Activated T-cell treated with anti-CD3 and anti-CD28 coated beads, Interleukin-2, amount 50 U/mL, for 48 hours (primary cell): ENCODE measurements around the gene BCO1.

Source experiments
- DNase-seq, 2 experiments: peaks; one replicate each; pipeline ENCODE4 v3.0.0-alpha.2; 2020

The BCO1 gene

DNA sequence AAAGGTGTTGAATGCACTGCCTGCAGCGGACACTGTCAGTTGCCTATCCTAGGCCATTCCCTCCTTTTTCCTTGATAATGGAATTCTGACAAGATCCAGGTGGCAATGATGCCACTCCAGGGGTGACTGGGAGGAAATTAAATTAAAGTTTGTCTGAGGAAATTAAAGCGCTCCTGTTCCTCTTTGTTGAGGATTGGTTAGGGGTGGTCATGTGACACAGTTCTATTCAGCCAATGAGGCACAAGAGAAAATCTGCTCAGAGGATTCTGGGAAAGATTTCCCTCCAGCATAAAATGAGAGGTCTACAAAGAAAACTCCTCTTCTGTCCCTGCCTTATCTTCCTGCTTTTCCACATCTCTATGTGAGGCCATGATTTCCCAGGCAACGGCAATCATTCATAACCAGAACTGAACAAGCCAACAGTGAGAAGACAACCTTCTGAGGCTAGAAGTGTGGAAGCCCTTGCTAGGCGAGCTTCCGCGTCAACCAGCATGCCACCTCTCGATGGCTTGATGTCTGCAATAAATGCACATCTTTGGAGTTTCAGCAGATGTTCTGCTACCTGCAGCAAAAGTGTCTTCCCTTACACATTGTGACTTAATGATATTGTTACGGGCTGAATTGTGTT is 5.6 kb upstream of the BCO1 start:
- no peak for DNase-seq

DNA sequence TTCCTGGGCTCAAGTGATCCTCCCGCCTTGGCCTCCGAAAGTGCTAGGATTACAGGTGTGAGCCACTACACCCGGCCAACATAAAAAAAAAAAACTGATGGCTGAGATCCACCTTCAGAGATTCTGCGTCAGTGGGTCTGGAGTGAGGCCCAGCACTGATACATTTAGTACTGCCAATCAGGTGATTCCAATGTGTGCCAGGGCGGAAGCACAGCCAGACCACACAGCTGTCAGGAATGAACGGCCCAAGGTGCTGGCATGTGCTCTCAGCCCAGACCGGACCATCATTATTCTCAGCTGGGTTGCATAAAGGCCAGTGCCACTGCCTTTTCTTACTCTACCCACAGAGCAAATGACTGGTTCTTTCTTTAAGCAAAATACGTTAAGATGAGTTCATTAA is 1.2 kb upstream of the BCO1 start:
- no peak for DNase-seq

DNA sequence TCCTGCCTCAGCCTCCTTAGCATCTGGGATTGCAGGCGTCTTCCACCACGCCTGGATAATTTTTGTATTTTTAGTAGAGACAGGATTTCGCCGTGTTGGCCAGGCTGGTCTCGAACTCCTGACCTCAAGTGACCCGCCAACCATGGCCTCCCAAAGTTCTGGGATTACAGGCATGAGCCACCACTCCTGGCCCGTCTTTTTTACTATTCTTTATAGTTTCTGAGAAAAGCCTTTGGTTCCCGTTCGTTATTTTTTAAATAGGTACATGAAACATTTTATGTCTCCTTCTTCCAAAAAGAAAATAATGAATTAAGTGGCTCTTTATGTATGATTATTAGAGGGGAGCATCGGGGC is 570 bp upstream of the BCO1 start:
- no peak for DNase-seq

DNA sequence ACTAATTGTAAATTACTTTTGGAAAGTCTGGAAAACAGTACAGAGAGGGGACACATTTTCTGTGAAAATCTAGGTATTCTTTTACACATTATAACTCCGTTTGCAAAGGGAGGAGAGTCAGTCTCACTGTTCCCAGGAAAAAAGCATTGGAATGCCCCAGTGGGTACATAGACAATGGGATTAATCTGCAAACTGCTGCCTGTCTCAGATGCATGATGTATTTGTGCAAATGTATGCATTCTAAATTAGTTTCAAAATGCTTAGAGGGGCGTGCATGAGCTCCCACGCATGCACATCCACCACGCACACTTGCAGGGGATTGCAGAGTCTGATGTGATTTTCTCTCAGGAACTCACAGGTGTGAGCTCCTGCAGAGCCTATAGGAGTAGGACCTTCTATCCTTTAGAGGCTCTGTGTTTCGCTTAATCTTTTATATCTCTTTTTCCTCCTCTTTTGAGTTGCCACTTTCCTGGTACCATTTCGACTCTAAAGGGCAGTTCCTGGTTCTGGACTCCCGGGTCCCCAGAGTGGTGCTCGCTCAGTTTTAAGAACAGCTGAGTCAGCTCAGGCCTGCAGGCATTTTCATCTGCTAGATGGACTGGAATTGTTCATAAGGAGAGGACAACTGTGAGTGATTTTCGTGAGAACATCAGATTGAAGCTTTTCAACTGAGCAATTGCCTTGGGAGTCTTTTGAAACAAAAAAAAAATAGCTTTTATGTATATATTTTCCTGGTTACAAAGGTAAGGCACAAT is 1.1 kb downstream of the BCO1 start:
- DNase-seq, result no peak

- no peak for DNase-seq
Measured at GRCh38 chr16:81241706-81242105, 3.2 kb downstream of the BCO1 start.

- no peak for DNase-seq
Measured at GRCh38 chr16:81242977-81243618, 4.6 kb downstream of the BCO1 start.

DNA sequence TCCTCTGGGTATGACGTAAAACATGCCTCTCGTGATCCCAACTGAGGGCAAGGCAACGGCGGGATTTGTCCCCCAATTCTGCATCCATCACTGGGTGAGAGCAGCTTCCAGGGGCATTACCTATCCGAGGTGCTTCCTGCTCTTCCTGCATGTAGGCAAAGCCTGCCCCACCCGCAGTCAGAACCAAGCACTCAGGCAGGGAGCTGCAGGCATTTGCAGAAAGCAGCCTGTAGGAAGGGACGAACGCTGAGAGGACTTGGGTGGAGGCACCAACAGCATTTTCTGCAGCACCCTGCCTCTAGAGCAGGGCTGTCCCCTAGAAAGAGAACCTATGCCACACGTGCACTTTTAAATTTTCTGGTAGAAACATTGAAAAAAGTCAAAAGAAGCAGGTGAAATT is 5.5 kb downstream of the BCO1 start:
- DNase-seq, result no peak

DNA sequence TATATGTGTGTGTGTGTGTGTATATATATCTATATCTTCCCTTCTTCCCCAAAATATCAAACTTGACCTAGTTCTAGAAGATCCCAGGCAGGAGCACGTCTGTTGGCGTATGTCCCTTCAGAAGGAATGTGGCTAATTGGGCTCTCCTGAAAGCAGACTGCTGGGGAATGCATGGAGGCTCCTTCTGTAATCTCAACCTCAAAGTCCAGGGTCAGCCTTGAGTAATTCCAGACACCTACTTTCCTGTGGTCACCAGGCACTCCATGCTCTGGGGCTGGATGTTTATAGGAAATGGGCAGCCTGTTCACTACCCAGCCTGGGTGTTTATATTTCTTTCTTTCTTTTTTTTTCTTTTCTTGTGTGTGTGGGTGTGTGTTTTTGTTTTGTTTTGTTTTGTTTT is 13.4 kb downstream of the BCO1 start:
- DNase-seq, result no peak

DNA sequence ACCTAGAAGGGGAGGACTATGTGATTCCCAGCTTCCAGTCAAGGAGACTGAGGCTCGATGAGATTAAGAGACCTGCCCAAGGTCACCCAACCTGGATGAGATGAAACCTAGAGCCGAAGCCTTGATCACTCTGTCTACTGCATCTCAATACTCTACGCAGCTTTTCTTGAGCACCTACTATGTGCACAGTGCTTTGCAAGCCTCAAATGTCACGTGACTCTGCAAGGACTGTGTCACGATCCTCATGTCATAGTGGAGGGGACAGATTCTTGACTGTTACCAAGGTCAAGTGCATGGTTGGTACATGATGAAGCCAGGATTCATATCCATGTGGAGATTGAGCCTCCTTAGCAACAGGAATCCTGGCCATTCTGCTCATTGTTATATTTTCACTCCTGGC is 14.7 kb downstream of the BCO1 start:
- no peak for DNase-seq

- DNase-seq, result no peak
Measured at GRCh38 chr16:81254922-81255526, 16.5 kb downstream of the BCO1 start.

GRCh38 chr16:81259916-81260315 is 21.4 kb downstream of the BCO1 start:
- no peak for DNase-seq

- peak; percentile 38 to 42 for DNase-seq
Measured at GRCh38 chr16:81261049-81261648, 22.7 kb downstream of the BCO1 start.

DNA sequence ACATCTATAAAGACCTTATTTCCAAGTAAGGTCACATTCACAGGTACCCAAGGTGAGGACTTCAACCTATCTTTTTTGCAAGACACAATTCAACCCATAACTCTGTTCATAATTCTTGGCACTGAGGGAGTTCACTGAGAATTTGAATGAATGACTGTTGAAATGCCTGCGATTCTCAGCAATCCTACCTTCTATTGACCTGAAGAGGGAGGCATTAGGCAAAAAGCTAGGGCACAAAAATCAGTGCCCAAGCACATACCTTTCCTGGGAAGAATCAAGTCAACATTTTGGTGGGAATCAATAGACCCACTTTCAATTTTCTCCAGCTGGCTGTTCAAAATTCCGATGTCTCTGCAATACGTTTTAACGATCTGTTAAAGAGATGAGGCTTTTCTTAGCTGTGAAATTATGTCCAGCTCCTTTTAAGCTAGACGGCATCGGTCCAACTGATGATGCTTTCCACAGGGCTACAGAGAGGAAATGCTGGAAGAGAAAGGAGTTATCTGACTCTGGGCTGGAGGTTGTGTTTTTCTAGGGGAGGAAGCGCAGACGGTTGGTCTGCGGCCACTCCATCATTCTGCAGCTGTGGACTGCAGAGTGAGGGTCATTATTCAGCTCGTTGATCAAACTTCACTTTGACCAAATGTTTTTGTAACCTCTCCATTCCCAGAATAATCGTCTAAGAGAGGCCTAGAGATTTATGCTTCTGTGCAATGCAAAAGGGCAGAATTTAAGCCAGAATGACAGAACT is 25.2 kb downstream of the BCO1 start:
- no peak for DNase-seq

GRCh38 chr16:81264386-81264785 is 25.9 kb downstream of the BCO1 start:
- DNase-seq, result no peak

DNA sequence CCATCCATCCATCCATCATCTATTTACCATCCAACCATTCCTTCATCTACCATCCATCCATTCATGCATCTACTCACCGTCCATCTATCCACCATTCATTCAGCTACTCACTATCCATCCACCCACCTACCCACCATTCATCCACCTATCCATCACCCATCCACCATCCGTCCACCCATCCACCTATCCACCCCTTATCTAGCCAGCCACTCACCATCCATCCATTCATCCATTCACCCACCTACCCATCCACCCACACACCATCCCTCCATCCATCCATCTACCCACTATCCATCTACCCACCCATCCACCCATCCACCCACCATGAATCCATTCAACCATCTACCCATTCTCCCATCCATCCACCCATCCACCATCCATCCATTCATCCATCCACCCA is 26.6 kb downstream of the BCO1 start:
- DNase-seq, result no peak

GRCh38 chr16:81265658-81266451 is 27.4 kb downstream of the BCO1 start:
- no peak for DNase-seq

DNA sequence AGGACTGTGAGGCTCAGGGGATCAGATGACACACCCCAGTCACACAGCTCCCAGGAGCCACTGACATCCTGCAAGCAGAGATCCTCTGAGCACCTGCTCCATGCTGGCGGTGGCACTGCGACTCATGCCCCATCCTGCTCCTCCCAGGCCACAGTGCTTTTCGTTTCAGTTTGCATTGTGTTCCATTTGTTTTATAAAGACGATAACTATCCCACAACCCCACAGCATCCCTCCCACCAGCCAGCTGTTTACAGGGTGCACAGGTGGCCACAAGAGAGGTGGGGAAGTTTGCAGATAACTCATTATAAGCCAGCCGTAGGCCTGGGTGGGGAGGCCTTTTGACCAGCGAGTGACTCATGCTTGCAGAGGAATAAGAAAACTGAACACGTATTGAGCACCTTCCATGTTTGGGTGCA is 28.2 kb downstream of the BCO1 start:
- DNase-seq, result peak; percentile 27 to 29

DNA sequence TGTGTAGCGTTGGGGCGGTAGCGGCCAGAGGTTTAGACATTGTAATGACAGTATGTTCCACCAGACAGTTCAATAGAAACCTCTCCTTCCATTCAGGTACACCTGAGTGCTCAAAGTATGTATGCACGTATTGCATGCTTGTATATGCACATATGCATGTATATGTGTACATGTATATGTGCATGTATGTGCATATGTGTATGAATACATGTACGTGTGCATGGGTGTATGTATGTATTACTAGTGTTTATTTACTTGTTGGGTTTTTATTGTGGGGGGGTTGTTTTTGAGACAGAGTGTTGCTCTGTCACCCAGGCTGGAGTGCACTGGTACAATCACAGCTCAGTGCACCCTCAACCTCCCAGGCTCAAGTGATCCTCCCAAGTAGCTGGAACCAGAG is 30.0 kb downstream of the BCO1 start:
- DNase-seq, result no peak

DNA sequence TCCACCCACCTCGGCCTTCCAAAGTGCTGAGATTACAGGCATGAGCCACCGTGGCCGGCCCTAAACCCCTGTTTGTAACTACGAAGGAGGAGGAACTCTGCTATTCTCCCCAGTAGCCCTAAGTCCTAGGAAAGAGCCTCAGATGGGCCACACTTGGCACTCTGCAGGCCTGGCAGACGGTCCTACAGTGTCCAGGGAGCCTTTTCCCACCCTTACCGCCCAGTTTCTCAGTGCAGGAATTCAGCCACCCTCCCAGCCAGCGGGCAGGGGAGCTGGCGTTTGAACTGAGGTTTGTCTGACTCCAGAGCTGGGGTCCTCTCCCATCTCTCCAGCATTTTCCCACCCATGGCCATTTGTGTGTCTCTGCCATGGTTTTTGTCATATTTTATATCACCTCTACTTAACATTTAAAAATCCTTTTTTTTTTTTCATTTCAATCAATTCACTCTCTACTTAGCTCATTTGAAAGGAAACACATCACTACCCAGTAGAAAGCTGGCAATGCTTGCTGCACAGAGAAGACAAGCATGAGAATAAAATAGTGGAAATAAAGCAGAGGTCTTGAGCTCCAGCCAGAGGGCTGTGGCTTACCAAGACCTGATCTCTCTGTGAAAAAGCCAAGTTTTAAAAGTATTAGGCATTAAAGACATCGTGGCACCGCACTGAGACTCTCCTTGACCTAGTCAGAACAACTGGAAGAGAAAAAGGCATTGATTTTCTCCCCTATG is 34.9 kb downstream of the BCO1 start:
- DNase-seq, result no peak

- no peak for DNase-seq
Measured at GRCh38 chr16:81275064-81275532, 36.6 kb downstream of the BCO1 start.

DNA sequence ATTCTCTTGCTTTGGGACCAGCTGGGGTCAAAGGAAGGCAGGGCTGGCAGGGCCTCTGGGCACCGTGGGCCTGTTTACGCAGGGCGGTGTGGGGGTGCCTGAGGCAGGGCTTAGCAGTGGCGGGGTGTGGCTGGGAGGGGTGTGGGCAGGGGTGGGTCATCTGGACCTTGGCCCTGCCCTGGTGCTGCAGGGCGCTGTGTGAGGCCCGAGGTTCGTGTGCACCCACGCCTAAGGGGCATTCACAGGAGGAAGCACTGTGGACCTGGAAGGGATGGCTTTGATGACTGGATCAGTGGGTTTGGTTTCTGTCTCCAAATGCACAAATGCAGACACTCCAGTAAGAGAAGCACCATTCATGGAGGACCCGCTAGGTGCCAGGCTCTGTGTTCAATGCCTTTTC is 37.3 kb downstream of the BCO1 start:
- DNase-seq, result no peak
